Measurements from ENCODE around the gene VSX1. TPM values are rescaled to one million over a fixed set of nuclear protein-coding genes. Genes with fewer than 3 reads are reported as not detected.

The VSX1 gene
- total and polyA plus RNA-seq, 9 donors = 0.11 to 1.4 (median 0.75) TPM; not detected in 2

DNA sequence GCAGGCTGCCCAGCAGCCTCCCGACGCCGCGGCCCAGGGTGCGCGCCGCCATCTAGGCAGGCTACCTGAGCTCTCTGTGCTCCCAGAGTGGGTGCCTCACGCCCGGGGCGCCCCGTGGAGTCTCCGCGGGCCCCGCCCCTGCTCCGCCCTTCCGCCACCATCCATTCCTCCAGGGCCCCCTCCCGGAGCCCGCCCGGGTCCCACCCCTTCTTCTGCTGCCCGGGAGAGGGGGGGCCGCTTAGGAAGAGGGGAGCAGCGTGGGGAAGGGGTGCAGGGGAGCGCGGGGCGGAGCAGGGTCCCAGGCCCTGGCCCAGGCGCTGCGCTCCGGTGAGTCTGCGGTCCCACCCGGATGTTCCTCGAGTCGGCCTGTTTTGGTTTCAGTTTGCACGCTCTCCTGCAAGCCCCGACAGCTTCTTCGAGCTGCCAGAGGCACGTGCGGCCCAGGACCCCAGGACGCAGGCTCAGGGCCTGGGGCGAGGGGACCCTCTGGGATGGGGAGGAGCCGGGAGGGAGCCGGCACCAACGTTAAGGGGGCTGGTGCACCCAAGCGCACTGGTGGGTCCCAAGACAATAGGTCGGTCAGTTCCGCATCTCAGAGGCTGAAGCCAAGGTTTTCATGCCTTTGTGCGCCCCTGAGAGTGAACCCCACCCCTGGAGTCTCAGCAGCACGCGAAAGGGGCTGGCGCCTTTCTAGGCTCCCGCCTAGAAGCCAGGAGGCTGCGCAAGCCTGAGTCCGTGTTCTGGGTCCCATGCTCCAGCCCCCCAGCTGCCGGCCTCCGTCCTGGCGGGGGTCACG, 23.7 kb downstream of the VSX1 start, which contains the start of gene ACSS1:
TSS of gene ACSS1 (minus strand) at position 89 of the 796 bp plus-strand sequence. CDS start at position 52, 37 bp downstream.
- intact Hi-C loops (cut with DNase I) = loop anchor here (2.0 to 10.0 kb wide), 4 partner anchors 65 to 1703 kb away; partner anchors contain the start of genes ABHD12 (in 1 of the 4), APMAP (in 1 of the 4) and NXT1 (in 1 of the 4)
- H3K4me1 ChIP-seq (ENCODE audit: insufficient read depth) = peaks cover 35% of the 10 kb centered on the region
- peak within 1 kb of the TSS; percentile 80 for H3K4me3 ChIP-seq
- peak; percentile 62 to 76 (median 72) for DNase-seq
- 1% methylated on average over 35 to 56 of the region's 56 CpGs for WGBS, 3 donors
- TF ChIP-seq EP300 (IDR thresholded peaks at IDR 0.05) = no peak
- TF ChIP-seq, protein P1, sequence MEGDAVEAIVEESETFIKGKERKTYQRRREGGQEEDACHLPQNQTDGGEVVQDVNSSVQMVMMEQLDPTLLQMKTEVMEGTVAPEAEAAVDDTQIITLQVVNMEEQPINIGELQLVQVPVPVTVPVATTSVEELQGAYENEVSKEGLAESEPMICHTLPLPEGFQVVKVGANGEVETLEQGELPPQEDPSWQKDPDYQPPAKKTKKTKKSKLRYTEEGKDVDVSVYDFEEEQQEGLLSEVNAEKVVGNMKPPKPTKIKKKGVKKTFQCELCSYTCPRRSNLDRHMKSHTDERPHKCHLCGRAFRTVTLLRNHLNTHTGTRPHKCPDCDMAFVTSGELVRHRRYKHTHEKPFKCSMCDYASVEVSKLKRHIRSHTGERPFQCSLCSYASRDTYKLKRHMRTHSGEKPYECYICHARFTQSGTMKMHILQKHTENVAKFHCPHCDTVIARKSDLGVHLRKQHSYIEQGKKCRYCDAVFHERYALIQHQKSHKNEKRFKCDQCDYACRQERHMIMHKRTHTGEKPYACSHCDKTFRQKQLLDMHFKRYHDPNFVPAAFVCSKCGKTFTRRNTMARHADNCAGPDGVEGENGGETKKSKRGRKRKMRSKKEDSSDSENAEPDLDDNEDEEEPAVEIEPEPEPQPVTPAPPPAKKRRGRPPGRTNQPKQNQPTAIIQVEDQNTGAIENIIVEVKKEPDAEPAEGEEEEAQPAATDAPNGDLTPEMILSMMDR (IDR thresholded peaks at IDR 0.05) = no peak
- no peak for TF ChIP-seq POLR2A (IDR thresholded peaks at IDR 0.05)
- peak within 1 kb of the TSS; percentile 74 to 86 for H3K27ac ChIP-seq
- H3K36me3 ChIP-seq = no peaks in the 10 kb centered on the region
- no peaks in the 10 kb centered on the region for H3K9me3 ChIP-seq
- no peaks in the 10 kb centered on the region for H3K27me3 ChIP-seq

GRCh38 chr20:25057234-25058050, 24.5 kb downstream of the VSX1 start:
- no peaks in the 10 kb centered on the region for H3K9me3 ChIP-seq
- TF ChIP-seq EP300 (IDR thresholded peaks at IDR 0.05) (no peak), POLR2A (IDR thresholded peaks at IDR 0.05) (peak; percentile 34)
- intact Hi-C loops (cut with DNase I) = loop anchor here (2.0 to 10.0 kb wide), 4 partner anchors 65 to 1703 kb away; partner anchors contain the start of genes ABHD12 (in 1 of the 4), APMAP (in 1 of the 4) and NXT1 (in 1 of the 4)
- H3K36me3 ChIP-seq = no peaks in the 10 kb centered on the region
- H3K27ac ChIP-seq = peak overlapping the region; percentile 74 to 86
- peak overlapping the region; percentile 80 for H3K4me3 ChIP-seq
- H3K27me3 ChIP-seq = no peaks in the 10 kb centered on the region
- 0% methylated on average over 21 to 86 of the region's 86 CpGs for WGBS, 3 donors
- DNase-seq = peak; percentile 58 to 69 (median 67)
- H3K4me1 ChIP-seq (ENCODE audit: insufficient read depth) = peaks cover 37% of the 10 kb centered on the region

DNA sequence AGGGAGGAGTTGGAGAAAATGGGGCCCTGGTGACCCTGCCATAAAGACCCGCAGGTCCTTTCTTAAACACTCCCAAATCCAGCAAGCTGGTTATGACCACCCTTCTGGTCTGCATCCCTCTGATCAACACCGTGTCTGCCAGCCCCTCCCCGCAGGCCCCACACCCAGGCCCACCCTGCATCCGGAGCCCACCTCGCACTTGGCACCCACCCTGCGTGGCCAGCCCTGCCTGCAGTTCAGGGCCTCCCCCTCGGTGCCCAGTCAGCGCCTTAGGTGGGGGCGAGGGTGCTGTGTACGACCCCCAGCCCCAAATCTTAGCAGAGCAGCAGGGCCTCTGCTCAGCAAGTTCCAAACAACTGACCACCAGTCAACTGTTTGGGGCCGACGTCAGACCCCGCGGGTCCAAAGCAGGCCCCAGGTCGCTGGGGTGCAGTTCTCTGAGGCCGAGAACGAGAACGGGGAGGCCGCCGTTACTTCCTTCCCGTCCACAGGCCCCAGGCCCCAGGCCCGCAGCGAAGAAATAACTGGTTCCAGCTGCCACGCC, 25.2 kb downstream of the VSX1 start:
- no peaks in the 10 kb centered on the region for H3K36me3 ChIP-seq
- peaks cover 43% of the 10 kb centered on the region for H3K4me1 ChIP-seq (ENCODE audit: insufficient read depth)
- peak overlapping the region; percentile 74 to 86 for H3K27ac ChIP-seq
- WGBS, 3 donors = 3 to 5% (median 5%) methylated on average over 23 to 24 of the region's 24 CpGs
- DNase-seq = peak in 2 of 5 donors; percentile 43 to 53
- no peaks in the 10 kb centered on the region for H3K27me3 ChIP-seq
- TF ChIP-seq, protein P1 (IDR thresholded peaks at IDR 0.05) = no peak
- TF ChIP-seq POLR2A (IDR thresholded peaks at IDR 0.05) = no peak
- no peak for TF ChIP-seq EP300 (IDR thresholded peaks at IDR 0.05)
- H3K9me3 ChIP-seq = no peaks in the 10 kb centered on the region
- intact Hi-C loops (cut with DNase I) = loop anchor here (5.0 to 10.0 kb wide), 3 partner anchors 136 to 1702 kb away; partner anchors contain the start of genes ABHD12 (in 1 of the 4) and NXT1 (in 1 of the 4)
- H3K4me3 ChIP-seq = peak overlapping the region; percentile 80

GRCh38 chr20:25055711-25056495, 26.0 kb downstream of the VSX1 start:
- Histone ChIP-seq H3K36me3 (no peaks in the 10 kb centered on the region), H3K9me3 (no peaks in the 10 kb centered on the region), H3K4me3 (peak overlapping the region; percentile 80), H3K27me3 (no peaks in the 10 kb centered on the region), H3K27ac (peak overlapping the region in 1 of 2 donors; percentile 74), H3K4me1 (ENCODE audit: insufficient read depth) (peaks cover 47% of the 10 kb centered on the region)
- peak in 4 of 5 donors; percentile 44 to 60 (median 53) for DNase-seq
- TF ChIP-seq, protein P1 (IDR thresholded peaks at IDR 0.05) = no peak
- TF ChIP-seq EP300 (IDR thresholded peaks at IDR 0.05) = no peak
- no peak for TF ChIP-seq POLR2A (IDR thresholded peaks at IDR 0.05)
- 22 to 29% (median 23%) methylated on average over 8 of the region's 8 CpGs for WGBS, 3 donors
- intact Hi-C loops (cut with DNase I) = loop anchor here (5.0 to 10.0 kb wide), 3 partner anchors 136 to 1701 kb away; partner anchors contain the start of genes ABHD12 (in 1 of the 4) and NXT1 (in 1 of the 4)

Data from ovary (tissue), 9 donors.